CD4-positive, alpha-beta T cell (primary cell): Measurements from ENCODE around the gene FBXL20. TPM values are rescaled to one million over a fixed set of nuclear protein-coding genes. Genes with fewer than 3 reads are reported as not detected.
"Not testable (repeated sequence)": the region's sequence is repeated elsewhere in the genome, so short reads cannot be mapped to it uniquely, and the experiment has no call there.

Experiments
- ATAC-seq: fragments of 200-7000 bp; cut with Tn5 transposase; one replicate; pipeline ENCODE4 v1.10.0; 2022; ENCODE audit warnings: mild to moderate bottlenecking; ENCODE audit not compliant: poor library complexity
- CTCF ChIA-PET: fragments of 350-600 bp; sonication (Branson Sonifier 250); formaldehyde crosslinking; loops from one replicate; lab custom pipeline; 2021; ENCODE audit warnings: antibody characterized with exemption, inconsistent platforms; lab: Charles Lee
- POLR2A ChIA-PET: fragments of 350-600 bp; sonication (Branson Sonifier 250); formaldehyde crosslinking; loops from one replicate; lab custom pipeline; 2021; ENCODE audit warnings: antibody characterized with exemption, inconsistent platforms; lab: Charles Lee
- DNase-seq, 14 experiments: peaks; one replicate each; pipeline ENCODE4 v3.0.0-alpha.2; 2013 to 2020; ENCODE audit warnings: mixed read lengths in 2 of 14
- H3K27ac ChIP-seq, 2 donors: one replicate each; pipeline versions ENCODE4 v1.5.1 to v1.7.0; 2013; ENCODE audit warnings: low read length in 2 of 2, low read depth in 1 of 2, mild to moderate bottlenecking in 1 of 2
- H3K27me3 ChIP-seq, 2 experiments: 1 replicate in 1 of 2; 2 replicates in 1 of 2; pipeline versions ENCODE4 v1.6.1 to v1.7.0; 2013; ENCODE audit warnings: low read length in 2 of 2, control low read depth in 1 of 2, mild to moderate bottlenecking in 1 of 2, moderate library complexity in 1 of 2; ENCODE audit not compliant: insufficient read depth in 2 of 2, control insufficient read depth in 1 of 2
- H3K36me3 ChIP-seq: one replicate; pipeline ENCODE4 v1.6.1; 2013; ENCODE audit warnings: low read length, control low read depth; ENCODE audit not compliant: insufficient read depth
- H3K4me1 ChIP-seq: one replicate; pipeline ENCODE4 v1.6.1; 2013; ENCODE audit warnings: low read length, control low read depth; ENCODE audit not compliant: insufficient read depth
- H3K4me3 ChIP-seq: one replicate; pipeline ENCODE4 v1.5.1; 2013; ENCODE audit warnings: mild to moderate bottlenecking, low read length, moderate library complexity
- H3K9me3 ChIP-seq, 2 experiments: 1 replicate in 1 of 2; 2 replicates in 1 of 2; pipeline versions ENCODE4 v1.6.1 to v1.7.0; 2013; ENCODE audit warnings: low read length in 2 of 2, mild to moderate bottlenecking in 2 of 2, control low read depth in 1 of 2, moderate library complexity in 1 of 2; ENCODE audit not compliant: control insufficient read depth in 1 of 2, insufficient read depth in 1 of 2
- H3K27ac Mint-ChIP-seq: one replicate; pipeline ENCODE4 v1.8.0; 2020; ENCODE audit warnings: mixed read lengths
- H3K27me3 Mint-ChIP-seq: one replicate; pipeline ENCODE4 v1.8.0; 2021; ENCODE audit warnings: mixed read lengths
- H3K36me3 Mint-ChIP-seq: one replicate; pipeline ENCODE4 v1.8.0; 2021; ENCODE audit warnings: low read depth, mixed read lengths
- H3K4me1 Mint-ChIP-seq: one replicate; pipeline ENCODE4 v1.8.0; 2021; ENCODE audit warnings: low read depth, mixed read lengths
- H3K4me3 Mint-ChIP-seq: one replicate; pipeline ENCODE4 v1.8.0; 2020; ENCODE audit warnings: mild to moderate bottlenecking, mixed read lengths
- H3K9me3 Mint-ChIP-seq: one replicate; pipeline ENCODE4 v1.8.0; 2020; ENCODE audit warnings: mixed read lengths
- CTCF ChIP-seq: fragments of 200-600 bp; IDR thresholded peaks from one replicate; pipeline ENCODE4 v1.8.0; 2022; ENCODE audit warnings: antibody characterized with exemption, mild to moderate bottlenecking
- intact Hi-C, 2 experiments: fragments of 100-400 bp; cut with DNase I in 1 of 2; cut with micrococcal nuclease in 1 of 2; formaldehyde crosslinking; loops; one replicate each; pipeline versions ENCODE4 v1.15.1 to v1.9.0; 2023 to 2025; cut with DNase I, micrococcal nuclease
- total RNA-seq, 174 experiments: library from RNA in 2 of 174; stranded (reverse) in 2 of 174; gene quantifications; one replicate each; pipeline ENCODE4 v1.2.3 and lab custom pipeline; 2021 to 2026

FBXL20 gene
- total RNA-seq, 2 experiments from 2014 or later: 16.7 to 17.1 TPM

DNA sequence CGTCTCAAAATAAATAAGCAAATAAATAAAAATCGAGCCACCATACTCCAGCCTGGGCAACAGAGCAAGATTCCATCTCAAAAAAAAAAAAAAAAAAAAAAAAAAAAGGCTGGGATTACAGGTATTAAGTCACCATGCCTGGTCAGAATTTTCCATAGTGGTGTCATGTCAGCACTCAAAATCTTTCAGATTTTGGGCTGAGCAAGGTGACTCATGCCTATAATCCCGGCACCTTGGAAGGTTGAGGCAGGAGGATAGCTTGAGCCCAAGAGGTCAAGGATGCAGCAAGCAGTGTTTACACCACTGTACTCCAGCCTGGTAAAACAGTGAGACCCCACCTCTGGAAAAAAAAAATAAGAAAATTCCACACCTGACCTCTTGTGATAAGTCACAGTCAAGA lies 52.2 kb downstream of the FBXL20 start:
- Mint-ChIP-seq H3K27ac (no peak overlapping the region), H3K9me3 (no peaks in the 10 kb centered on the region), H3K36me3 (peaks cover 16% of the 10 kb centered on the region), H3K4me3 (no peak overlapping the region), H3K27me3 (no peaks in the 10 kb centered on the region), H3K4me1 (peaks cover 17% of the 10 kb centered on the region)
- intact Hi-C loops: no loop called here
- DNase-seq: no peak
- Histone ChIP-seq H3K27me3 (no peaks in the 10 kb centered on the region), H3K4me1 (no peaks in the 10 kb centered on the region), H3K9me3 (no peaks in the 10 kb centered on the region), H3K4me3 (no peak overlapping the region), H3K27ac (no peak overlapping the region), H3K36me3 (no peaks in the 10 kb centered on the region)
- ChIA-PET POLR2A (no interaction called here), CTCF (interaction anchor here (0.6 kb wide), 1 partner anchor 363 kb away, joined by 3 read pairs; no protein-coding TSS in a partner anchor)
- no peak for ATAC-seq
- TF ChIP-seq CTCF: no peak

DNA sequence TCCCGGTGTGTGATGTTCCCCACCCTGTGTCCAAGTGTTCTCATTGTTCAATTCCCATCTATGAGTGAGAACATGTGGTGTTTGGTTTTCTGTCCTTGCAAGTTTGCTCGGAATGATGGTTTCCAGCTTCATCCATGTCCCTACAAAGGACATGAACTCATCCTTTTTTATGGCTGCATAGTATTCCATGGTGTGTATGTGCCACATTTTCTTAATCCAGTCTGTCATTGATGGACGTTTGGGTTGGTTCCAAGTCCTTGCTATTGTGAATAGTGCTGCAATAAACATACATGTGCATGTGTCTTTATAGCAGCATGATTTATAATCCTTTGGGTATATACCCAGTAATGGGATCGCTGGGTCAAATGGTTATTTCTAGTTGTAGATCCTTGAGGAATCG lies 54.6 kb downstream of the FBXL20 start:
- H3K4me1 ChIP-seq, H3K36me3 ChIP-seq, H3K9me3 Mint-ChIP-seq, CTCF ChIA-PET, H3K27me3 ChIP-seq, H3K4me3 Mint-ChIP-seq, H3K9me3 ChIP-seq, H3K4me3 ChIP-seq, ATAC-seq, intact Hi-C loops, H3K27ac ChIP-seq, H3K27me3 Mint-ChIP-seq, POLR2A ChIA-PET, DNase-seq, H3K27ac Mint-ChIP-seq: not testable (repeated sequence)
- Mint-ChIP-seq H3K4me1 (peaks cover 10% of the 10 kb centered on the region), H3K36me3 (peaks cover 26% of the 10 kb centered on the region)

DNA sequence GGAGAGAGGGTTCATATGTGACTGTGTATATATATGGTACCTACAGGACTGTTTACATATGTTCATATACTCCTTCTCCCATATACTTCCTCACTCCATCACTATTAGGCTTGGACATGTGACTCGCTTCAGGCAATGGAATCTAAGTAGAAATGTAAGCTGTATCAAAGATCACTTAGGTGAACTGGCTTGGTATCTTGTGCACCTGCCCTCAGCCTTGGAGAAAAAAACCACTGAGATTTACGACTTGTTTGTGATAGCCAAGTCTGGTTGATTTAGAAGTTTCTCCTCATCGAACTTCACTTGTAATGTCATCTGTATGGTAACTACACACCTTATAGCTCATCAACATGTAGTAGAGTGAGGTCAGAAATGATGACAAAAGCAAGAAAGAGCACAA lies 59.9 kb downstream of the FBXL20 start:
- DNase-seq: no peak
- TF ChIP-seq CTCF: no peak
- Mint-ChIP-seq H3K4me3 (no peak overlapping the region), H3K9me3 (no peaks in the 10 kb centered on the region), H3K36me3 (peaks cover 47% of the 10 kb centered on the region), H3K27me3 (no peaks in the 10 kb centered on the region), H3K27ac (no peak overlapping the region), H3K4me1 (peaks cover 5% of the 10 kb centered on the region)
- CTCF ChIA-PET: interaction anchor here (0.5 to 0.6 kb wide), 2 partner anchors 68 to 1816 kb away, joined by 3 read pairs; no protein-coding TSS in a partner anchor
- intact Hi-C loops: no loop called here
- Histone ChIP-seq H3K27ac (no peak overlapping the region), H3K9me3 (no peaks in the 10 kb centered on the region), H3K36me3 (peaks cover 20% of the 10 kb centered on the region), H3K4me3 (no peak overlapping the region), H3K4me1 (no peaks in the 10 kb centered on the region), H3K27me3 (no peaks in the 10 kb centered on the region)
- no peak for ATAC-seq
- POLR2A ChIA-PET: no interaction called here

DNA sequence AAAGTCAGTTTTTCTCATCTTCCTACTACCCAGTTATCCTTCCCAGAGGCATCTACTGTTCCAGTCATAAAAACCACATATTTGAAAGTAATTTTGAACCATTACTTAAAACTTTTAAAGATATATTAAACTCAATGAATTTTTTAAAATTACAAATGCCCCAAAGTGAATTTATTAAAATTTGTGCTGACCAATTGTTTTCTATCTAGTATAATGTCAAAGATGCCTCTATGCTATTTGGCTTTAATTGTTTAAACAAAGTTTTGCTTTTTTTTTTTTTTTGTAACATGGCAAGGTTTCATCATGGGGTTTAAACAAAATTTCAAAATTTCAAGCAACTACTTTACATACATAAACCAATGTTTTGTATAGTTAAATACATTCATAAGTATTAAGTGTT lies 60.7 kb downstream of the FBXL20 start:
- no peaks in the 10 kb centered on the region for H3K4me1 ChIP-seq
- no peaks in the 10 kb centered on the region for H3K9me3 Mint-ChIP-seq
- peaks cover 5% of the 10 kb centered on the region for H3K4me1 Mint-ChIP-seq
- TF ChIP-seq CTCF: no peak
- H3K4me3 Mint-ChIP-seq: no peak overlapping the region
- ChIA-PET POLR2A (no interaction called here), CTCF (no interaction called here)
- H3K27me3 ChIP-seq: no peaks in the 10 kb centered on the region
- intact Hi-C loops: no loop called here
- H3K27ac ChIP-seq: no peak overlapping the region
- no peak for ATAC-seq
- peaks cover 21% of the 10 kb centered on the region for H3K36me3 ChIP-seq
- H3K9me3 ChIP-seq: no peaks in the 10 kb centered on the region
- DNase-seq: no peak
- no peak overlapping the region for H3K4me3 ChIP-seq
- no peaks in the 10 kb centered on the region for H3K27me3 Mint-ChIP-seq
- H3K27ac Mint-ChIP-seq: no peak overlapping the region
- peaks cover 50% of the 10 kb centered on the region for H3K36me3 Mint-ChIP-seq
